GM19395 (cell line): ENCODE data around the gene KCNIP3.
"Not testable (repeated sequence)": the region's sequence is repeated elsewhere in the genome, so short reads cannot be mapped to it uniquely, and the experiment has no call there.

Source experiments
- ATAC-seq: cut with Tn5 transposase; IDR thresholded peaks from one replicate; pipeline ENCODE4 v1.9.1; 2021; ENCODE audit warnings: mild to moderate bottlenecking, moderate library complexity; ENCODE audit not compliant: unreplicated experiment

The KCNIP3 gene

DNA sequence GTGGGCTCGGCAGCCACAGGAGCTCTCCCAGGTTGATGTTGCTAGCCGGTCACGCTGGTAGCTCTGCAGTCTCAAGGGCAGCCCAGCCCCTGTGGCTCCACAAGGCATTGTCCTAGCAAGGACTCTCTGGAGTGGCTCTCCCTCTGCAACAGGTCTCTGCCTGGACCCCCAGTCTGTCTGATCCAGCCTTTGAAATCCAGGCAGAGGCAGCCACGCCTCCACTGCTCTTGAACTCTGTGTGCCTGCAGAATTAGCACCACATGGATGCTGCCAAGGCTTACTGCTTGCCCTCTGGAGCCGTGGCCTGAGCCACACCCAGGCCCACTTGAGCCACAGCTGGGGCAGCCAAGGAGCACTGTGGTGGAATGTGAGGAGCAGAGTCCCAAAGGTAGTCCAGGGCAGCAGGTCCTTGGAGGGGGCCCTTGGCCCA lies 62.4 kb downstream of the KCNIP3 start:
- no peak for ATAC-seq

DNA sequence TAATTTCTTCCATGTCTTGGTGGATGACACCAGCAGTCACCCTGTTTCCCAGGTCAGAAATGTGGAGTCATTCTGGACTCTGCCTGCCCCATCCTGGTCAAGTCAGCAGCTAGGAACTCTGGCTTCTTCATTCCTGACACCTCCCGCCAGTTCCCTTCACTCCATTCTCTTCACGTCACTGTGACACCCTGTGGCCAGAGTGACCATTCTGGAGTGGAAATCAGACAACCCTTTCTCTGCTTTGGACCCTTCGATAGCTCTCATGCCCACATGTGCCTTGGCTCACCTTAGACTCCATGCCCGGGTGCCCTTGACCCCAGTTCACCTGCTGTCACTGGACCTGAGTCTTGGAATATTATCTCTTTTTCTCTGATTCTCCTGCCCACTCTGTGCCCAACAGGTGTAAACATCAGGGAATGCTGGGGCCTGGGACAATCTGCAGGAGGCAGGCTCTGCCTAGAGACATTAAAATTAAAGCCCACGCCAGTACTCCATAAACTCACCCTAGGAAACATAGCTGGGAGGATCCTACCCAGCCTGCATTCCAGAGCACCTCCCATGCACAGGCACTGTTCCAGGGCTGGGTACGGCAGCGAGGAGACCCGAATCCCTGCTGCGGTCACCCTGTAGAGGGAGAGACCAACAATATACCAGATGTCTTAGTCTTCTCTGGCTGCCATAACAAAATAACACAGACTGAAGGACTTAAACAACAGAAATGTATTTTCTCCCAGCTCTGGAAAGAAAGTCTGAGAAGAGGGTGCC lies 64.3 kb downstream of the KCNIP3 start:
- ATAC-seq: no peak

DNA sequence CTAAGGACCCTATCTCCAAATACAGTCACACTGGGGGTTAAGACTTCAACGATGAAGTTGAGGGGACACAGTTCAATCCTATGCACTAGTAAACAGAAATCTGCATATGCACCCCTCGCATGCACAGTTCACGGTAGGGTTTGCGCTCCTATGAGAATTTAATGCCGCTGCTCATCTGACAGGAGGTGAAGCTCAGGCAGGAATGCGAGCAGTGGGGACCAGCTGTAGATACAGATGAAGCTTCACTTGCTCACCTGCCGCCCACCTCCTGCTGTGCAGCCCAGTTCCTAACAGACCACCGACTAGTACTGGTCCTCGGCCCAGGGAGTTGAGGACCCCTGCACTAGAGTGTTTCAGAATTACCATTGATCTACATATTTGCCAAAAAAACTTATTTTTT lies 65.3 kb downstream of the KCNIP3 start:
- ATAC-seq: no peak

DNA sequence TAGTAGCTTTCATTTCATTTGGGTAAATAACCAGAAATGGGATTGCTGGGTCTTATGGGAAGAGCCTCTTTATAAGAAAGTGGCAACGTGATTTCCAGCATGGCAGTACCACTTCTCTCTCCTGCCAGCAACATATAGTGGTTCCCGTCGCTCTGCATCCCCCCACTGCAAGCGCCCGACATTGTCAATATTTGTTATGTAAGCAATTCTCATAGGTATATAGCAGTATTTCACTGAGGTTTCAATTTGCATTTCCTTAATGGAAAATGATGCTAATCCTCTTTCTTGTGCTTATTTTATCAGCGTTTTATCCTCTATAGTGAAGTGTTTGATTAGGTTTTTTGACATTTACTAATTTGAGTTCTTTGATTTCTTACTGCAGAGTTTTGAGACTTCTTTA lies 69.4 kb downstream of the KCNIP3 start:
- ATAC-seq: no peak

DNA sequence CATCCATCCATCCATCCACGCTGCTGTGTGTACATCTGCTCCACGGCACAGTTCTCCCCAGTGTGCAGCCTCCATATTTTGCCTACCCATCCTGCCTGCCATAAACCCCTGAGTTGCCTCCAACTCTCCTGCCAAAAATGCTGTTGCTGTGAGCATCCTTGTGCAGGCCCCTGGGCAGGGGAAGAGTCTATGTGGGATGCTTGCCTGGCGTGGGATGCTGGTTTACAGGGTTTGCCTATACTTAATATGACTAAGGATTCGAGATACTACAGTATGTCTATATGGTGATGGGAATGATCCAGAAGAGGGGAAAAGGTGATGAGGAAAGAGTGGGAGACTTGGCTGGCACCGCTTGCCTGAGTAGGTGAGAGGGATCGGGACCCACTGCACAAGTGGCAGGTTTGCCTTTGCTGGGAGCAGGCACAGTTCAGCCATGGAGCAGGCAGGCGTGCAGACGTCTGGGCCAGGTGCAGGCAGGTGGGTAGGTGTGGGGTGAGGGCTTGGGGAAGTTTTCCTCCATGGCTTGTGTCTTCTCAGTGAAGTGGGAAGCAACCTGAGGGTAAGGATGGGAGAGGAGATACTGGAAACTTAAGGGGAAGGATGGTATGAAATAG lies 75.2 kb downstream of the KCNIP3 start:
- ATAC-seq: no peak

DNA sequence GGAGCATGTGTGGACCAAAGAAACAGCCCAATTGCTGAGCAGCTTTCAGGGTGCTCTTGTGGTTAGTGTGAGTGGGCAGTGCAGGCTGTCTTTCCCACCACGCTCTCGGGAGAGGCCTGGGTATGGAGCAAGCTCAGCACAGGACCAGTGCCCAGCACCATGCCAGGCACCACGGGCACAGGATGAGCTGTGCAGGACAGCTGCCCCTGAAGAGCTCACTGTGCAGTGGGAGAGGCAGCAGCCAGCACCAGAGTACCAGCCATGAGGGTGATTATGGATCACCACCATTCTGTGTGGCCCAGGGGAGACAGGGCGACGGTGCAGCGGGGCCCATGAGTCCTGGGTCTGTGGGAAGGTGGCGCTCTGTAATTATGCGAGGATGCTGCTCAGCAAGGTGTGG lies 75.7 kb downstream of the KCNIP3 start:
- ATAC-seq: no peak

DNA sequence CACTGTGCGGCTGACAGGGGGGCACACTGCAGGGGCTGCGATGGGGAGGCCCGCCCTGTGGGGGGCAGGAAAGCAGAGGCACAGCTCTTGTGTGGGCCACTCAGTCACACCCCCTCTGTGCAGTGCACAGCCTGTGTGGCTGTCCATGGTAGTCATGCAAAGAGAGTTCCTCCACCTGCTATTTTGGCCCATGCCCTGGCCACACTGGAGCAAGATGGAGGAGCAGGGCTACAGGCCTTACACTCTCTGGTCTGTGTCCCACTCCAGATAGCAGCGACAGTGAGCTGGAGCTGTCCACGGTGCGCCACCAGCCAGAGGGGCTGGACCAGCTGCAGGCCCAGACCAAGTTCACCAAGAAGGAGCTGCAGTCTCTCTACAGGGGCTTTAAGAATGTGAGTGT lies 76.9 kb downstream of the KCNIP3 start:
- ATAC-seq: no peak

DNA sequence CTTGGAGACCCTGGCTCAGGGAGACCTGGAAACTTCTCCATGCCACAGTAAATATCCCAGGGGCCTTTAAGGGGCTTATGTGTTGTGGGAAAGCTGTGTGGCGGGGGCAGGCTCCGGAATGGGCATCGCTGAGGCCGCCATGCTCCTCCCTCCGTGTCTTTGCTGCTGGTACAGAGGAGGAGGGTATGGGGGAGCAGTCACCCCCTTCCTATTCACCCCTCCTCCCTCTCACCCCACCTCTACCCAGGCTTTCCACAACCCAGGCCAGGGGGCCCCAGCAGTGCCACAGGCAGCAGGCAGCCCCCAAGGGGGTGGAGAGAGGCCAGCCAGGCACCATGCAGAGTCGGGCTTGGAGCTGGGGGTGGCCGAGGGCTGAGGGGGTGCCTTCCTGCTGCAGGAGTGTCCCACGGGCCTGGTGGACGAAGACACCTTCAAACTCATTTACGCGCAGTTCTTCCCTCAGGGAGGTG lies 77.3 kb downstream of the KCNIP3 start:
- ATAC-seq: no peak

DNA sequence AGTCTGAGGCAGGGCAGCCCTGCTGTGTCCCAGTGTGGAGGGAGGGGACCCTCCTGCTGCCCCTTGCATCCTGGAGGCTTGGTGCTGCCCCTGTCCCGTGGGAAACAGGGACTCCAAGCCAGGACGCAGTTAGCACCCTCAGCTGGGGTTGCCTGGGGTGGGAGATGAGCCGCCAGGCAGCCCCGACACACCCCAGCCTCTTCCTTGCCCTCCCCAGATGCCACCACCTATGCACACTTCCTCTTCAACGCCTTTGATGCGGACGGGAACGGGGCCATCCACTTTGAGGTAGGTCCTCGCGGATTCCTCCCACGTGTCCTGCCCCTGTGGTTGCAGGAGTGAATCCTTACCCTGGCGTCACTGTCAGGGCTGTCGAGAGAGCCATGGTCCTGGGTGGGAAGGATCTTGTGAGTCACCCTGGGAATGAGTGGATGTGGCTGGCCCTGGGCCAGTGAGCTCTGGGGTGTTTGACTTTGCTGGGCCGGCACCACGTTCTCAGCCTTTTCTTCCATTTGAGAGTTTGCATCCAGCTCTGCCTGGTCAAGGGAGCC lies 77.8 kb downstream of the KCNIP3 start:
- no peak for ATAC-seq

DNA sequence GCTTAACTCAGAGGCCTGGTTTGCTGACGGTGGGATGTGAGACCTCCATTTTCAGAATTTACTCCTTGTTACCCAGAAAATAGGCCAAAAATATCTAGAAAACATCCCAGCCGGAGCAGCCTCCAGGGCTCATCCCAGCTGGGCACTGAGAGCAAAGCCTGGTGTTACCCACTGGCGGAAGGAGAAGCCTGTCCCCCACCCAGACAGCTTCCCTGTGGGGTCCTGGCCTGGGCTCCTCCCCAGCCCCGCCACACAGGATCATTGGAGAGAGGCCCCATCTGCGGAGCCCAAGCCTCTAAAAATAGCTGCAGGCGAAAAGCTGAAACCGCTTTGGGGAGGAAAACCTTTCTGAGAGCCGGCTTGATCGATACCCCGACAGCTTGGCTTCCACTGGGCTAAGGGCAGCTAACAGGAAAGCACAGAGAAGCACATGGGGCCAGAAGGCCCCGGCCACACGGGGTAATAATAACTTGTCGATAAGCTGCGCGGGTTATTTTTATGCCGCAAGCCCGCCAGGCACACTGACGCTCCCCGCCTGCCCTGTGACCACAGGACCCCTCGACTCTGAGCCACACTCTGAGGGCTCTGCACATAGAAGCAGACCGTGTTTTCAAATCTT lies 78.5 kb downstream of the KCNIP3 start:
- ATAC-seq: no peak

DNA sequence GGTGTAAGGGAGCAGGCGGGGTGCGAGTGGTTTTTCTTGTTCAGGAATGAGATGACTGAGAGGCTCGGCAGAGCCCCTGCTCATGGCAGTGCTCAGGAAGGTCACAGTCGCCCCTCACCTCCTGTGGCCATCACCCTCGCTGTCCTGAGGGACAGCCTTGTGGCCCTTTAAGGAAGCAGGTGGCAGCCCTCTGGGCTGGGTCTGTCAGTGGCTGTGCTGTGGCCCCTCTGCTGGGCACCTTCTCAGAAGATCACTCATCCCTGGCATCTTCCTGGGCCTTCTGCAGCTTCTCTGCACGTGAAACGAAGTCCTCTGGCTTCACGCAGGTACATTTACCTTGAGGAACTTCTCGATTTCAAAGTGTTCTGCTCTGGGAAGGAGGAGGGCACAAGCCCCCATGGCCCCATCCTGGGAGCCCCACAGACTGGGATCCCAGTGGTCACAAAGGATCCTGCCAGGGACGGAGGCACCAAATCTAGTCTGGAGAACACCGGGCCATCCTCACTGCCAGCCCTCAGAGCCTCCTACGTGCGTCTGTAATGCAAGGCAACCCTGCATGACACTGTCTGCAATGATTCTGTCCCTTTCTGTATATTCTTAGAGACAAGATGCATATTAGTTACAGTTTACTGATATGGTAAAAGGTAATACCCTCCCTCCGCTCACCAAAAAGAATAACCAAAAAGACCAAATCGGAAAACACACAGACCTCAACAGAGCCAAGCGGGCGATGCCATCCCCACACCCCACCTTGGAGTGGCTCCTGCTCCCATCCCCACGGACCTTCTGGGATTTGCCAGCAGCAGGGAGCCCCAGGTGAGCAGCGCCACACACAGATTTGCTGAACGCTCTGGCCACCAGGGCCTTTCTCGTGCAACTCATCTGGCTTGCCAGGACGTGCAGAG lies 79.4 kb downstream of the KCNIP3 start:
- ATAC-seq: no peak

DNA sequence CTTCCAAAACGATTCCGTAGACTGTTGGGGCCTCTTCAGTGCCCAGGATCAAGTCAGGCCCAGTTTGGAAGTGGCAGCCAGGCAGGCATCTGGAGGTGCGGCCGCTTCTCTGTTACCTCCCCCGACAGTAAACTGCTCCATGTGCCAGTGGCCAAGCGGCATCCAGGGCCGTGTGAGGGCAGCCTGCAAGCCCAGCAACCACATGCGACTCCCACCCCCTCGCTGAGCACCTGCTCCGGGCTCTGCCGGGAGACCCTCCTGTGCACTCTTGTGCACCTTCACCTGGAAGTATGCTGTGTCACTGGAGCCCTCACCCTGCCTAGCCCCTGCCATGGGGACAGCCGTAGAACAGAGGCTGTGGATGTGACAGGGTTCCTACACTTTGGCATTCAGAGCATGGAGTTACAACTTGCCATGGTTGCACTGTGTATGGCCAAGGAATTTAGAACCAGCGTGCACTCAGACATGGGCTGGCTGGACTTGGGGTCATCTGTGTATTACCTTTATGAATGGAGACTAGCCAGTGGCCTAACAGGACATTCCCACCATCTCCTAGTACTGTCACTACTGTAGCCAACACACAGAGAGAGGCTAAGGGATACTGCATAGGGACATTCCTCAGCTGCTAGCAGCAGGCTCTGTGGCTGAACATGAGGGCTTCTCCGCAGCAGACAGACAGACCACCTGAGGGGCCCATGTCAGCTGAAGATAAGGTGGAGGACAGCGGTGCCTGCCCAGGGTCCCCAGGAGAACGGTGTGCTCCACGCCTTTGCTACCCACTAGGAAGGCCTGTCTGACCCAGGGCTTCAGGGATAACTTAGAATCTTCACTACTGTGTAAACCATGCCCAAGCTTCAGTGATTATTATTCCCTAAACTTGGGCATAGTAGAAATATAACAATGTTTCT lies 80.3 kb downstream of the KCNIP3 start:
- ATAC-seq: no peak

DNA sequence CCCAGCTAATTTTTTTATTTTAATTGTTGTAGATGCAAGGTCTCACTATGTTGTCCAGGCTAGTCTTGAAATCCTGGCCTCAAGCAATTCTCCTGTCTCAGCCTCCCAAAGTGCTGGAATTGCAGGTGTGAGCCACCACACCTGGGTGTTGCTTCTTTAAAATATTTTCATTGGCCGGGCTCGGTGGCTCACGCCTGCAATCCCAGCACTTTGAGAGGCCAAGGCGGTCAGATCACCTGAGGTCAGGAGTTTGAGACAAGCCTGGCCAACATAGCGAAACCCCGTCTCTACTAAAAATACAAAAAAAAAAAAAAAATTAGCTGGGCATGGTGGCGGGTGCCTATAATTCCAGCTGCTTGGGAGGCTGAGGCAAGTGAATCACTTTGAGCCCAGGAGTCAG lies 81.1 kb downstream of the KCNIP3 start:
- not testable (repeated sequence) for ATAC-seq

DNA sequence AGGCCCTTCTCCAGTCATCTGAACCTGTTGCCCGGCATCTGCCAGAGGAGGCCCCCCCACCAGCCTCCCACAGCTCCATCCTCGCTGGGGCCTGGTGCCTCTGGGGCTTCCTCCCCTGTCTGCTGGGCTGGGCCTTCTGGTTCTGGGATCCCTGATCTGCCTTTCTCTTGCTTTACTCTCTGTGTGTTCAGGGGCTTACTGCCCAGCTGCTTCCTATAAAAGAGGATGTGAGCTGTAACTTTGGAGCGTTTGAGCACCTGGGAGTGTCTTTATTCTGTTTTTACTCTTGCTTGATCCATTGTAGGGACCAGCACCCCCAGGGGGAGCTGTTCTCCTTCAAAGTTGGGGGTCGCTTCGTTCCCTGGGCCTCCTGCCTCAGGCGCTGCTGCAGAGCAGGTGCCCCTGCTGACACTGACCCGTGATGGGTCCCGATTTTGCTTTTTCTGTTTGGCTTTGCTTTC lies 82.3 kb downstream of the KCNIP3 start:
- no peak for ATAC-seq

DNA sequence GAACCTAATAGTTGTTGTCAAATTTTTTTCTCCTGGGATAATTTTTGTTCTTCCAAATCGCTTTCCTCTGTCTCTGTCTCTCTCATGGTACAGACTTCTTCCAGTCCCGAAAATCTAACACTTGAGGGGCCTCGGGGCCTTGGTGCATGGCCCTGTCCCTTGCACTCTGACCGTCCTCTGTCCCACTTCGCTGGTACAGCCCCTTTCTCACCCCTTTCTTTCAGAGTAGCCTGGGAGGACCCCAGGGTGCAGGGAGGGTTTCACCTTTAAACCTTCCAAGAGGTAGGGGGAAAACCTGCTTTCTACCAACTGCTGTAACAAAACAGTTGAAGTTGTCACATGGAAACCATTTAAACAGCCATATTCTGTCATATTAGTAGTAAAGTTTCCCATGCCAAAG lies 83.1 kb downstream of the KCNIP3 start:
- no peak for ATAC-seq

DNA sequence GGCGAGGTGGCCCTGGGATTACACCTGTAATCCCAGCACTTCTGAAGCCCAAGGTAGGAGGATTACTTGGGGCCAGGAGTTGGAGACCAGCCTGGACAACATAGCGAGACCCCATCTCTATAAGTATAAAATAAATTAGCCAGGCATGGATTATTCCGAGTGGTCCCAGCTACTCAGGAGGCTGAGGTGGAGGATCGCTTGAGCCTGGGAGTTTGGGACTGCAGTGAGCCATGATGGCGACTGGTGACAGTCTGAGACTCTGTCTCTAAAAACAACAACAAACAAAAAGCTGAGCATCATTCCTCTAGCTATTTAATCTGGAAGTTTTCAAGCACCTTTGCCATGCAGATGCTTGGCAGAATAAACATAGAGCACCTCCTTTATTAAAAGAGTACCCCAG lies 83.6 kb downstream of the KCNIP3 start:
- ATAC-seq: no peak

DNA sequence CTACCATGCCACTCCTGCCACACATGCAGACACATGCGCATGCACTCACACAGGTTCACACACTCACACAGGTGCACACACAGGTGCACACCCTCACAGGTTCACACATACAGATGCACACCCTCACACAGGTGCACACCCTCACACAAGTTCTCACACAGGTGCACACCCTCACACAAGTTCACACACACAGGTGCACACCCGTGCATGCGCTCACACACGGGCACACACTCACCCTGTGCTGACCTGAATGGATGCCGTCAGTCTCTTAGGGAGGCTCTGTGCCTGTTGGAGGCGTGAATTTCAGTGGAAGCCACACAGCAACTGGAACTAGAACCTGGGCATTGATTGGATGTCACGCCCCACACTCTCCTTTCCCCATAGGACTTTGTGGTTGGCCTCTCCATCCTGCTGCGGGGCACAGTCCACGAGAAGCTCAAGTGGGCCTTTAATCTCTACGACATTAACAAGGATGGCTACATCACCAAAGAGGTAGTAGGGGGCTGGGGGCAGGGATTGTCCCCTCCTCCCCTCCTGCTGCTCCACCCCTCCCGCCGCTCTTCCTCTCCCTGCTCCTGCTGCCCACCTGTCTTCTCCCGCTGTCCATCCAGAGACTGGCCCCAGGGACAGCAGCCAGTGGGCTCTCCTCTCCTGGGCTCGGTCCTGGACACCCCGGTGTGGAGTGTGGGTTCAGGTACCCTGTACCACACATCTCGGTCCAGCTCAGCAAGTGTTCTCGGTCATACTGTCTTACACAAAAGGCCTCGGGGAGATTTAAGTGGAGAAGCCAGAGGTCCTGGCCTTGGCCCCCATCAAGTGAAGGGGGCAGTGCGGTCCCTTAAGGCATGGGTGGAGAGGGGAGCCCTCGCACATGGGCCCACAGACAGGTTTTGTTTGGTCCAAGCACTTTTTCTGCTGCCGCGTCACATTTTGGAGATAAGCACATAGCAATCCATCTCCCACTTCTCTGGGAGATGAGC lies 84.4 kb downstream of the KCNIP3 start:
- ATAC-seq: no peak

DNA sequence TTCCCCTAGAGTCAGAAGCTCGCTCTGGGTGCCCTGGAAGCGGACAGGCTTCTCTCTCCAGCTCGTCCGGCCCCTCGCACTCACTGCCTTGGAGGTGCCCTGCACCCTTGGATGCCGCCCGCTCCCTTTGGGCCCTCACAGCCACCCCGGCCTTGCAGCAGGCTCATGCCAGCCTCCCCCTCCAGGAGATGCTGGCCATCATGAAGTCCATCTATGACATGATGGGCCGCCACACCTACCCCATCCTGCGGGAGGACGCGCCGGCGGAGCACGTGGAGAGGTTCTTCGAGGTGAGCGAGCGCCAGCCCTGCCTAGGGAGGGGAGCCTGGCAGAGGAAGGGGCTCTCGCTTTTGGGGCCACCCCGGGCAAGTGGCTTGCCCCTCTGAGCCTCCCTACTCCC lies 85.0 kb downstream of the KCNIP3 start:
- no peak for ATAC-seq
